ENCODE measurements around the gene LRRC57.
"Not testable (repeated sequence)": the region's sequence is repeated elsewhere in the genome, so short reads cannot be mapped to it uniquely, and the experiment has no call there.

LRRC57 gene

DNA sequence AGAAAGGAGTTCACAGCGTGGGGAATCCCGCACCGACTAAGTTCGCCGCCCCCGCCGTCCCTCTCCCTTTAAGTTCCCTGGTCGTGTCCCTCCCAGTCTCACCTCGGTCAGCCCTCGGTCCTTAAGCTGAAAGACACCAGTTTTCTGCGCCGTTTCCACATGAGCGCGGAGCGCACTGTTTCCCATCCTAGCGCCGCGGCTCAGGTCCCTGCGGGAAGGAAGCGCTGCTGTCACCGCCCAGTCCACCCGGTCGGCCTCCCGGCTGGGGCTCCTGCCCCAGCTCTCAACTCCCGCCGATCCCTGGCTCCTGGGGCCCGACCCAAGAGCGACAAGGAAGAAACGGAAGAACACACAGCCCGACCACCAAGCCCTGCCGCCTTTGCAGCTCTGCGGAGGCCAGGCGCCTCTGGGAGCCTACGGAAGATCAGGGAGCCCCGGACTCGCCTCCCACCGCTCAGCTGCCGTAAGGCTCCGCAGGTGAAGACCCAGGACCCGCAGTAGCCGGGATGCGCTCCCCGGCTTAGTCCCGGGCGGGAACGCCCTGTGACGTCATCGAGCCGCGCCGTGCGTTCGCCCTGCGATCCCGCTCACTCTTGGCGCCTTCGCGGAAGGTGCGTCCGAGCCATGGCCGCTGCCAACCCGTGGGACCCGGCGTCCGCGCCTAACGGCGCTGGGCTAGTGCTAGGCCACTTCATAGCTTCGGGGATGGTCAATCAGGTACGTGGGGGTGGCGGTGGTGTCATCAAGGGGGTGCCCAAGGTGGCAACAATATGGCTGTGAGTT, at the start of gene LRRC57, which contains the start of gene HAUS2:
Gene LRRC57, minus strand, starts transcription at position 545 of the 783 bp plus-strand sequence. Its CDS starts 359 bp downstream, at position 186.
Gene HAUS2, plus strand, starts transcription at position 590 of the 783 bp plus-strand sequence. Its CDS starts 35 bp downstream, at position 625.
- DNase-seq: peak; percentile 82 to 89

DNA sequence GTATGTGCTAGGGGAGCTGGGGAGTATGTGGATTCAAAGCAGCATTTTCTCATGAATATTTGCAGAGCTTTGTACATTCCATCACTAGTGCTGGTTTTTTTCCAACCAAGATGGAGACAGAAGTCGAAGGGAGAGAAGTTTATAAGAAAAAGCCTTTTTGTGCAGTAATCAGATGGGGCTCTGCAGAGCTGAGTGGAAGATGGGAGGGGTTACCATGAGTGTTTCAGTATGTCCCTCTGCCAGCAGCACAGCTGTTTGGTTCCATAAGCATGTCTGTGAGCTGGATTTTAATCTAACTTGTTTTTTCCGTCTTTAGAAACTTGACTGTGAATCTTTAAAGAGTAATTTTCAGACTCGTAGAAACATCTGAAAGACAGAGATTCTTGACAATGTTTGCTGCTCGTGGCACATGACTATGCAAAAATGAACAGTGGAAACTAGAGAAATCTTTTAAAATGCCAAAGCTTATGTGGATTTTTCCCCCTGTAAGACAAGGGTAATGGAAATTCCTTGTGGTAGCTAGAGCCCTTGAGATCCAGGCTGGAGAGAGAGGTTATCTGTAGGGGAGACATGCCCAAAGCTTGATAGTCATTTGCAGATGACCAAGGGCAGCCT, 47.1 kb upstream of the LRRC57 start:
- DNase-seq: no peak

DNA sequence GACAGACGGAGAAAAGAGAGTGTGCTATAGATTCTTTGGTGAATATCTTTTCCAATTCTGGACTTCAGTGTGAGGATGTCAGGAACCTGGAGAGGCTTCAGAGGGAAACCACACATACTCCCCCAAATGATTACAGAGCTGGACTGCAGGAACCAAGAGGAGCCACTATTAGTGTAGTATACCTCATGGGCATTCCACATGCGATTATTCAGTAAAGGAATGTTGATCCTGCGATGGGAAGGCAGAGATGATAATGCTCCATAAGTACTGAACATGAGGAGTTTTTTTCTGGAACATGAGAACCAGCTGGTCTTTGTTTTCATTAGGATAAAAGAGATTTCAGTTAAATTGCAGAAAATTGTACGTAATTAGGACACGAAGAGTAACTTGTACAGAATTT, 45.5 kb upstream of the LRRC57 start:
- DNase-seq: no peak

DNA sequence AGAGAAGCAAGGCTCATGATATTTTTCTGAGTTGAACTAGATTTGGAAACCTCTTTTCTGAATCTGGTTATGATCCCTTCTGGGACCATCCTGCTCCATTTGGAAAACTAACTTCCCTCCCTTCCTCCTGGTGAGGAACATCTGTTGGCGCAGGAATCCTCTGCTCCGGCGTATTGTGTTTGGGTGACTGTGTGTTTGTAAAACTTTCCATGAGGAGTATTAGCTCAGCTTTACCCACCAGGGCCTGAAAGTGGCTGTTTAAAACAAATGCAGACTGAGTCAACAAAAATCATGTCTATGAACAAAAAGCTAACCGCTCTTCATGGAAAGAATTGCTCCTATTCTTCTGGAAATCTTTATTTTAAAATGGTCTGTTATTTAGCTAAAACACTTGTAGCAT, 44.5 kb upstream of the LRRC57 start:
- no peak for DNase-seq

DNA sequence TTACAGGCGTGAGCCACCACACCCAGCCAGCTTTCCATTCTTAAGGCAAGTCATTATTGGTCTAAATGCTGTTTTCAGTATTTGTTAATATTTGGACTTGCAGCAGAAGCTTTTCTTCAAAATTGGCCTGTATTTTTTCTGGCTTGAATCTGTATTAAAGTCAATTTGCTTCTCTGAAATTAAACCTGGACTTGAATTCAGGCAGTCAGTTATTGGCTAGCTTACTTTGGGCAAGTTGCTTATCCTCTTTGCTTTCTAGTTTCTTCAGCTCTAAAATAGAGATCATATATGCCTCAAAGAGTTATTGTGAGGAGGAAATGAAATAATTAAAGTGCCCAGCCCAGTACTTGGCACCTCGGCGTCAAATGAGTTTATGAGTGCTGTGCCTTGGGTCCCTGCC, 44.1 kb upstream of the LRRC57 start:
- DNase-seq: no peak

- DNase-seq: peak in 1 of 2 donors; percentile 18
These were observed 42.8 kb upstream of the LRRC57 start for GRCh38 chr15:42591238-42591934.

DNA sequence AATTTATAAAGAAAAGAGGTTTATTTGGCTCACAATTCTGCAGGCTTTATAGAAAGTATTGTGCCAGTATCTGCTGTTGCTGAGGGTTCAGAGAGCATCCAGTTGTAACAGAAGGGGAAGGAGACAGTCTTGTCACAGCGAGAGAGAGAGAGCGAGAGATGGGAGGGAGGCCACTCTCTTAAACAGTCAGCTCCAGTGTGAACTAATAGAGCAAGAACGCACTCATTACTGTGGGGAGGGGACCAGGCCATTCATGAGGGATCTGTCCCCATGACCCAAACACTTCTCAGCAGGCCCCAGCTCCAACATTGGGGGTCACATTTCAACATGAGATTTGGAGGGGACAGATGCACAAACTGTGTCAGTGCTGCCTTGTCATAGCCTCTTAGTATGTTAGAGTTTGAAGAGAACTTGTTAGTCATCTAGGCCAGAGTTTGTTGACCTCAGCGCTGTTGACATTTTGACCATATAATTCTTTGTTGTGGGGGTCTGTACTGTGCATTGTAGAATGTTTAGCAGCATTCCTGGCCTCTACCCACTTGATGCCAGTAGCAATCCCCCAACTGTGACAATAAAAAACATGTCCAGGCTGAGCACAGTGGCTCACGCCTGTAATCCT, 42.1 kb upstream of the LRRC57 start:
- DNase-seq: no peak

- no peak for DNase-seq
These were observed 35.6 kb upstream of the LRRC57 start for GRCh38 chr15:42584031-42584765.

DNA sequence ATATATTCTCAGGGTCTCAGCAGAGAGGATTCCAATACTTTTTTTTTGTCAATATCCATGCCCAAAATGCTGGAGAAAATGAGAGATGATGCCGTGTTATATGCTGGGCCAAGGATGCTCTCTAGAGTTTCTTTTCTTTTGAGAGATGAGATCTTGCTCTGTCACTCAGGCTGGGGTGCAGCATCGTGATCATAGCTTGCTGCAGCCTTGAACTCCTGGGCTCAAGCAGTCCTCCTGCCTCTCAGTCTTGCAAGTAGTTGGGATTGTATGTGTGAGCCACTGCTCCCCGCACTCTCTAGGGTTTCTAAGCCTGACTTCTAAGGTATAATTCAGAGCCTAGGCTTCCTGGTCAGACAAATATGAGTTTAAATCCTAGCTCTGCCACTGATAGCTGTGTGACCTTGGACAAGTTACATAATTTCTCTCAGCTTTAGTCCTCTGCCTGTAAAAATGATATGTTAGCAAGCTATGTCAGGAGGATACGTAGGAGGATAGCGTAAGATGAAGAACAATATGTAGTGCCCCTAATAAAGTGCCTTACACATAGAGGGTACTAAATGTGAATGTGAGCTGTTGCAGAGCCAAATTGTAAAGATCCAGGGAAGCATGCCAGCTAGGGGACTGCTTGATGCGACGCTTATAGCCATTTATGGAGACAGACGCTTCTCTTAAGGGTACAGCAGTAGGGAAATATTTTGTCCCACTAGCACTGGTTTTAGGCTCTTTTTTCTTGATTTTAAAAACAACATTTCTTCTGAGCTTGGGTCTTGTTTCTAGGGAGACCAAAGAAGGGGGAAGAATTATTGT, 34.2 kb upstream of the LRRC57 start:
- no peak for DNase-seq

- peak; percentile 85 for DNase-seq
These were observed 32.7 kb upstream of the LRRC57 start for GRCh38 chr15:42581272-42581730.

DNA sequence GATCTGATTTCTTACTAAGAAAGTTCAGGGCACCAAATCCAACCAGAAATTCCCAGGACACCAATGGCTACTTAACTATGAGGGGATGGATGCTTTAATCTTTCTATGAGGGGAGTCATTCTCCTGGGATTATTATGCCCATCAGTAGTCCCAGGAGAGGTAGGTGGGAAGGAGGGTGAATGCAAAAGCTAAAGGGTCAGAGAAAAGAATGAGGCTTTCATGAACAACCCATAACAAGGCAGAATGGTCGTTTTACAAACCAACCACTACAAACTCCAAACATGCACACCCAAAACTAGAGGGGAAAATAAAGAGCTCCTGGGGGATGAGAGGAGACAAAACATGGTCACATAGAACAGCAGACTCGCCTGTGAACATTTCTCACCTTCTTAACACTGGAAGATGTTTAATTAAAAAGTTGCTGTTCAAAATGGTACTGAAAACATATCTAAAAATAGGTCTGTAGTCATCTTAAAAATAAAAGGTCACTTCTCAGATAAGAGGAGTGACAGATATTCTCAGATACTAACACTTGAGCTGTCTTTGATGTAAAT, 30.5 kb upstream of the LRRC57 start:
- no peak for DNase-seq

DNA sequence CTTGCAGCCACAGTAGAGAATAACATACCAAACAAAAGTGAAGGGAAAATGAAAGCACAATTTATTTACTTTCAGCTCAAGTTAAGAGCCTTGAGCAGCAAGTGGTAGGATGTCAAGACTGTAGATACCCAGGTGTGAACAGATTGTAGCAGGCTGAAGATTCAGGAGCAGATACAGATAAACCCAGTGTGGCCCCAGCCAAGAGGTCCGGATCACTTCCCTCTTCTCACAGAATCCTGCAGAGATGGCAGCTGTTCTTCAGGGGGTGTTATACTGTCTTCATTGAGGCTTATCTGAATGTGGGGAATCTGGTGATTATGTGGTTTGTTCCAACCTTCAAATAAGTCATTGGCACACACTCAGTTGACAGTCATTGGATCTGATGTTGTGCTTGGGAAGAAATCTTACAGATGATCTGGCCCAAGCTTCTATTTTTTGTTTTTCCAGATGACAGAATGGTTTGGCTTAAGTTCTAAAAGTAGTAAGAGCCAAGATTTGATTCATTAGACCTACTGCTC, 29.0 kb upstream of the LRRC57 start:
- no peak for DNase-seq

GRCh38 chr15:42576776-42577175, 28.2 kb upstream of the LRRC57 start:
- DNase-seq: no peak

- DNase-seq: no peak
These were observed 27.5 kb upstream of the LRRC57 start for GRCh38 chr15:42576040-42576594.

- peak; percentile 99 for DNase-seq
These were observed 26.8 kb upstream of the LRRC57 start, which contains the start of gene STARD9 for GRCh38 chr15:42575188-42576039. Gene STARD9 (plus strand): TSS chr15:42575606. CDS start chr15:42575716, 110 bp downstream.

- DNase-seq: no peak
These were observed 10.1 kb upstream of the LRRC57 start for GRCh38 chr15:42558739-42559138.

GRCh38 chr15:42556550-42557207, 8.1 kb upstream of the LRRC57 start:
- DNase-seq: not testable (repeated sequence)

DNA sequence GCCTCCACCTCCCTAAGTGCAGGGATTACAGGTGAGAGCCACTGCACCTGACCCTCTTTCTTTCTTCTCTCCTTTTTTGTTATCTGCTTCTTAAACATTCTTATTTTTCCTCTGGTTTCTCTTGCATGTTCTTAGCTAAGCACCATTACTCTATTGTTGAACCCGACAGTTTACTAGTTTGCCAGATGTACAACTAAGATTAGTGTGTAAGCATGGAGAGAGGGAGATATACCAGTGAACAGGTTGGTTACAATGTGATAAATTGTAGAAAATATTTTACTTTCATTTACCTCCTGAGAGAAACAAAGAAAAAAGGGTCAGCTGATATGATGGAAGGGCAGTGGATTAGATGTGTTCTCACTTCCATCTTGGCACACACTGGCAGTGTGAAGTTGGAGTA, 5.0 kb upstream of the LRRC57 start:
- peak in 1 of 2 donors; percentile 8 for DNase-seq

Measured in inflammatory macrophage treated with lipopolysaccharide for 1 hour (primary cell).